ENCODE results near the gene GPR107.

GRCh38 chr9:130104491-130105193 is 50.9 kb downstream of the GPR107 start:
- TF ChIP-seq CTCF (IDR thresholded peaks at IDR 0.05) (no peak), POLR2A (IDR thresholded peaks at IDR 0.05) (no peak)
